Heart left ventricle (tissue), 16 donors: ENCODE data around the gene ZCCHC7. TPM values are rescaled to one million over a fixed set of nuclear protein-coding genes. Genes with fewer than 3 reads are reported as not detected.

Experiments
- ATAC-seq, 4 donors: fragments of 200-7000 bp; cut with Tn5 transposase; one replicate each; pipeline ENCODE4 v1.9.1; 2020 to 2022; ENCODE audit warnings: moderate library complexity in 4 of 4, mild to moderate bottlenecking in 3 of 4, moderate number of reproducible peaks in 1 of 4
- DNase-seq, 5 donors: peaks; one replicate each; pipeline ENCODE4 v3.0.0-alpha.2; 2020
- H3K27ac ChIP-seq, 12 donors: fragments of 200-600 bp; sonication (generic) in 4 of 12; one replicate each; pipeline versions ENCODE4 v1.5.0 to v1.8.0; 2016 to 2022; ENCODE audit warnings: mild to moderate bottlenecking in 2 of 12
- H3K27me3 ChIP-seq, 9 donors: fragments of 200-600 bp; sonication (generic) in 2 of 9; one replicate each; pipeline versions ENCODE4 v1.5.1 to v1.8.0; 2016 to 2022; ENCODE audit warnings: mild to moderate bottlenecking in 3 of 9
- H3K36me3 ChIP-seq, 9 donors: fragments of 200-600 bp; sonication (generic) in 2 of 9; one replicate each; pipeline versions ENCODE4 v1.5.0 to v1.8.0; 2018 to 2022; ENCODE audit warnings: mild to moderate bottlenecking in 2 of 9
- H3K4me1 ChIP-seq, 12 donors: fragments of 200-600 bp; sonication (generic) in 4 of 12; one replicate each; pipeline versions ENCODE4 v1.5.0 to v1.8.0; 2016 to 2022; ENCODE audit warnings: mild to moderate bottlenecking in 3 of 12
- H3K4me3 ChIP-seq, 12 donors: fragments of 200-600 bp; sonication (generic) in 4 of 12; one replicate each; pipeline versions ENCODE4 v1.5.0 to v1.8.0; 2017 to 2022; ENCODE audit warnings: mild to moderate bottlenecking in 9 of 12, moderate library complexity in 4 of 12
- H3K9me3 ChIP-seq, 12 donors: fragments of 200-600 bp; sonication (generic) in 4 of 12; one replicate each; pipeline versions ENCODE4 v1.5.0 to v1.8.0; 2016 to 2022; ENCODE audit warnings: mild to moderate bottlenecking in 1 of 12
- POLR2A ChIP-seq, 2 donors: fragments of 450-650 bp; IDR thresholded peaks; one replicate each; pipeline ENCODE4 v1.6.1; 2017; ENCODE audit warnings: antibody characterized with exemption in 2 of 2, mild to moderate bottlenecking in 2 of 2, moderate library complexity in 2 of 2
- WGBS, 4 donors: extraction: QIAGEN DNeasy Blood & Tissue Kit in 2 of 4; methylation state at CpG; one replicate each; pipeline versions ENCODE4 v1.1.5 to v1.1.7; 2013 to 2018; 5-methylcytosine and 5-hydroxymethylcytosine counted together
- intact Hi-C, 10 donors: fragments of 100-400 bp; cut with DNase I; formaldehyde crosslinking; loops; one replicate each; pipeline versions ENCODE4 v1.11.1 to v1.14.2; 2022
- polyA plus RNA-seq, 2 donors: library from polyadenylated mRNA; stranded (reverse); fragments of 200-250 nt; gene quantifications; one replicate each; pipeline ENCODE4 v1.2.3, GENCODE V29; 2013
- total RNA-seq, 9 donors: library from RNA; depleted of rRNA in 2 of 9; stranded (reverse); fragments of >200 nt in 2 of 9; fragmentation: NEBNext Ultra II Directional in 3 of 9; extraction: Animal tissue kit (Norgen Biotek cat#: 25700) in 3 of 9; gene quantifications; one replicate each; pipeline versions ENCODE4 v1.1.0 to v1.2.4, GENCODE V29; 2016 to 2023
- TF ChIP-seq, protein P1 (sequence below), 12 donors: fragments of 200-600 bp; sonication (generic) in 4 of 12; IDR thresholded peaks; one replicate each; pipeline versions ENCODE4 v1.5.0 to v1.8.0; 2018 to 2022; ENCODE audit warnings: antibody characterized with exemption in 12 of 12, mild to moderate bottlenecking in 5 of 12
- donor health status: ischemic (EF 13 %, LVEDD 7.1; RV severe dilation, severe dysfunction).
- donor health status: healthy with polysubstance abuse.
- donor health status: DM: no; HTN: yes; CAD: no.
- donor health status: DM: no; HTN: no; CAD: no.
- donor health status: ischemic (EF 25% LVEDD 6.9; RV normal size, moderate dysfunction).
- donor health status: ischemic (EF 25% LVEDD 5.7; RV mildly dilated, moderate dysfunction).
- donor health status: healthy.
- donor health status: DM: yes; HTN: yes; CAD: no.
- donor health status: ischemic (EF 35%, LVEDD 5.7; RV mildly dilated, moderate dysfunction).
- donor health status: nonischemic (EF 11% LVEDD 7.7; RV severe dilation, severe dysfunction).
- donor health status: DM: yes; HTN: yes; CAD: no.
- donor health status: PGD.
- donor health status: ischemic (EF 29% LVEDD 5.4; RV normal size, mild dysfunction).
- donor health status: nonischemic (EF 23%, LVEDD 6.1; RV moderate dilation, normal function).

Gene ZCCHC7
- total and polyA plus RNA-seq, 11 donors, result 3.5 to 14.8 (median 8.4) TPM

DNA sequence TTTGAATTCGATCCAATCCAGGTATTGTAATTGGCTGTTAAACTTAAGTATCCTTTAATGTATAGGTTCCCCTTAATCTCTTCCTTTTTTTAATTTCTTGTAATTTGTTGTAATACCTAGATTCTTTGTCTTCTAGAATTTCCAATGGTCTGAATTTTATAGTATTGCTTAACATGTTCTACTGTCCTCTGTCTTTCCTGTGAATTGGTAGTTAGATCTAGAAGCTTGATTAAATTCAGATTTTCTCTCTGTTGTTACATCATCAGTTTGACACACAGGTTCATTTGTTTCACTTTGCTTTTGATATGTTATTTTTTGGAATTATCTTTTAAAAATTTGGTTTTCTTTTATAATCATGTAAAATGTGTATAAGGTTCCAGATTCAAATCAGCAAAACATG, 13.8 kb downstream of the ZCCHC7 start:
- Histone ChIP-seq H3K36me3 (peaks cover 0 to 42% (median 16%) of the 10 kb centered on the region in 9 donors), H3K4me3 (no peak overlapping the region), H3K27ac (no peak overlapping the region), H3K27me3 (no peaks in the 10 kb centered on the region), H3K9me3 (no peaks in the 10 kb centered on the region), H3K4me1 (peaks cover 0 to 5% (median 0%) of the 10 kb centered on the region in 12 donors)
- TF ChIP-seq, protein P1, sequence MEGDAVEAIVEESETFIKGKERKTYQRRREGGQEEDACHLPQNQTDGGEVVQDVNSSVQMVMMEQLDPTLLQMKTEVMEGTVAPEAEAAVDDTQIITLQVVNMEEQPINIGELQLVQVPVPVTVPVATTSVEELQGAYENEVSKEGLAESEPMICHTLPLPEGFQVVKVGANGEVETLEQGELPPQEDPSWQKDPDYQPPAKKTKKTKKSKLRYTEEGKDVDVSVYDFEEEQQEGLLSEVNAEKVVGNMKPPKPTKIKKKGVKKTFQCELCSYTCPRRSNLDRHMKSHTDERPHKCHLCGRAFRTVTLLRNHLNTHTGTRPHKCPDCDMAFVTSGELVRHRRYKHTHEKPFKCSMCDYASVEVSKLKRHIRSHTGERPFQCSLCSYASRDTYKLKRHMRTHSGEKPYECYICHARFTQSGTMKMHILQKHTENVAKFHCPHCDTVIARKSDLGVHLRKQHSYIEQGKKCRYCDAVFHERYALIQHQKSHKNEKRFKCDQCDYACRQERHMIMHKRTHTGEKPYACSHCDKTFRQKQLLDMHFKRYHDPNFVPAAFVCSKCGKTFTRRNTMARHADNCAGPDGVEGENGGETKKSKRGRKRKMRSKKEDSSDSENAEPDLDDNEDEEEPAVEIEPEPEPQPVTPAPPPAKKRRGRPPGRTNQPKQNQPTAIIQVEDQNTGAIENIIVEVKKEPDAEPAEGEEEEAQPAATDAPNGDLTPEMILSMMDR (IDR thresholded peaks at IDR 0.05), result no peak
- no peak for TF ChIP-seq POLR2A (IDR thresholded peaks at IDR 0.05)
- intact Hi-C loops, result no loop called here
- DNase-seq, result no peak
- WGBS, 4 donors, result 98 to 100% (median 100%) methylated on average over 1 of the region's 1 CpG
- ATAC-seq, result no peak

- no peak for DNase-seq
- ATAC-seq, result no peak
- no peak overlapping the region for H3K4me3 ChIP-seq
- TF ChIP-seq, protein P1 (IDR thresholded peaks at IDR 0.05), result no peak
- no peak for TF ChIP-seq POLR2A (IDR thresholded peaks at IDR 0.05)
- no peak overlapping the region for H3K27ac ChIP-seq
- intact Hi-C loops, result no loop called here
- no peaks in the 10 kb centered on the region for H3K27me3 ChIP-seq
- peaks cover 0 to 12% (median 0%) of the 10 kb centered on the region in 9 donors for H3K36me3 ChIP-seq
- no peaks in the 10 kb centered on the region for H3K9me3 ChIP-seq
- 97 to 99% (median 98%) methylated on average over 2 of the region's 2 CpGs for WGBS, 4 donors
- H3K4me1 ChIP-seq, result peaks cover 0 to 15% (median 0%) of the 10 kb centered on the region in 12 donors
These were observed 20.6 kb downstream of the ZCCHC7 start for GRCh38 chr9:37141015-37141414.

- WGBS, 4 donors, result 74 to 87% (median 83%) methylated on average over 2 of the region's 2 CpGs
- Histone ChIP-seq H3K27me3 (no peaks in the 10 kb centered on the region), H3K27ac (no peak overlapping the region), H3K9me3 (no peaks in the 10 kb centered on the region), H3K4me3 (no peak overlapping the region), H3K36me3 (peaks cover 0 to 5% (median 0%) of the 10 kb centered on the region in 9 donors), H3K4me1 (peaks cover 0 to 44% (median 0%) of the 10 kb centered on the region in 12 donors)
- TF ChIP-seq POLR2A (IDR thresholded peaks at IDR 0.05), result no peak
- TF ChIP-seq, protein P1 (IDR thresholded peaks at IDR 0.05), result no peak
- intact Hi-C loops, result no loop called here
- DNase-seq (no peak), ATAC-seq (no peak)
These were observed 24.4 kb downstream of the ZCCHC7 start for GRCh38 chr9:37144762-37145161.

GRCh38 chr9:37146410-37146809, 26.0 kb downstream of the ZCCHC7 start:
- TF ChIP-seq, protein P1 (IDR thresholded peaks at IDR 0.05), result no peak
- TF ChIP-seq POLR2A (IDR thresholded peaks at IDR 0.05), result no peak
- ATAC-seq (no peak), DNase-seq (no peak)
- Histone ChIP-seq H3K4me3 (peak overlapping the region in 1 of 12 donors; percentile 13), H3K27ac (peak overlapping the region in 2 of 12 donors; percentile 9 to 76), H3K36me3 (peaks cover 0 to 5% (median 0%) of the 10 kb centered on the region in 9 donors), H3K4me1 (peaks cover 0 to 54% (median 0%) of the 10 kb centered on the region in 12 donors), H3K9me3 (no peaks in the 10 kb centered on the region), H3K27me3 (no peaks in the 10 kb centered on the region)
- intact Hi-C loops, result no loop called here
- WGBS, 4 donors, result 40 to 51% (median 41%) methylated on average over 2 of the region's 2 CpGs
